Measurements from ENCODE around the gene MAEA.
"Not testable (repeated sequence)": the region's sequence is repeated elsewhere in the genome, so short reads cannot be mapped to it uniquely, and the experiment has no call there.

The MAEA gene

DNA sequence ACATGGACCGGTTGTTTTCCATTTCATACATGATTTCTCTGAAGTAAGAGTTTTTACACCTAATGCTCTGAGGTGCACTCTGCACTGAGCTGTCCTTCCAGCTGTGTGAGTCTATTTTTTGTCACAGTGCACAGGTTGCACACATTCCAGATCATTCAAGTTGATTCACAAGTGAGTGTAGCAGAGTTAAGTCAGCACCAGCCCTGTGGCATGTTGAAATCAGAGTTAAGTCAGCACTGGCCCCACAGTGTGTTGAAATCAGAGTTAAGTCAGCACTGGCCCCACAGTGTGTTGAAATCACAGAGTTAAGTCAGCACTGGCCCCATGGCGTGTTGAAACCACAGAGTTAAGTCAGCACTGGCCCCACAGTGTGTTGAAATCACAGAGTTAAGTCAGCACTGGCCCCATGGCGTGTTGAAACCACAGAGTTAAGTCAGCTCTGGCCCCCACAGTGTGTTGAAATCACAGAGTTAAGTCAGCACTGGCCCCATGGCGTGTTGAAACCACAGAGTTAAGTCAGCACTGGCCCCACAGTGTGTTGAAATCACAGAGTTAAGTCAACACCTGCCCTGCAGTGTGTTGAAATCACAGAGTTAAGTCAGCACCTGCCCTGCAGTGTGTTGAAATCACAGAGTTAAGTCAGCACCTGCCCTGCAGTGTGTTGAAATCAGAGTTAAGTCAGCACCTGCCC is 45.6 kb downstream of the MAEA start:
- not testable (repeated sequence) for DNase-seq, ATAC-seq

DNA sequence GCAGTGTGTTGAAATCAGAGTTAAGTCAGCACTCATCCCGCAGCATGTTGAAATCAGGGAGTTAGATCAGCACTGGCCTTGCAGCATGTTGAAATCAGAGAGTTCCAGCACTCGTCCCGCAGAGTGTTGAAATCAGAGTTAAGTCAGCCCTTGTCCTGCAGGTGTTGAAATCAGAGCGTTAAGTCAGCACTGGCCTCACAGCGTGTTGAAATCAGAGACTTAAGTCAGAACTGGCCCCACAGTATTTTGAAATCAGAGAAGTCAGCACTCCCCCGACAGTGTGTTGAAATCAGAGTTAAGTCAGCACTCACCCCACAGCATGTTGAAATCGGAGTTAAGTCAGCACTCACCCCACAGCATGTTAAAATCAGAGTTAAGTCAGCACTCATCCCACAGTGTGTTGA is 46.4 kb downstream of the MAEA start:
- DNase-seq: no peak
- no peak for ATAC-seq

DNA sequence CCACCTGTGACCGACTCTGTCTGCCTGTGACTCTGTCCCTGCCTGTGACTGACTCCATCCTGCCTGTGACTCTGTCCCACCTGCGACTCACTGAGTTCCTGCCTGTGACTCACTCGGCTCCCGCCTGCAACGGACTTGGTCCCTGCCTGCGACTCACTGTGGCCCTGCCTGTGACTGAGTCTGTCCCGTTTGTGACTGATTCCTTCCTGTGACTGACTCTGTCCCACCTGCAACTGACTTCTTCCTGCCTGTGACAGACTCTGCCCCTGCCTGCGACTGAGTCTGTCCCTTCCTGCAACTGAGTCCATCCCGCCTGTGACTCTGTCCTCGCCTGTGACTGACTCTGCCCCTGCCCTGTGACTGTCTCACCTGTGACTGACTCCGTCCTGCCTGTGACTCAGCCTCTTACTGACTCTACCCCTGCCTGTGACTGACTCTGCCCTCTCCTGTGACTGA is 47.7 kb downstream of the MAEA start:
- DNase-seq: peak; percentile 67
- ATAC-seq: peak; percentile 94

GRCh38 chr4:1337951-1338751 is 48.5 kb downstream of the MAEA start:
- no peak for DNase-seq
- ATAC-seq: no peak

- no peak for DNase-seq
- ATAC-seq: no peak
Observed at GRCh38 chr4:1338752-1339414, 49.2 kb downstream of the MAEA start.

GRCh38 chr4:1339489-1339888 is 49.8 kb downstream of the MAEA start:
- ATAC-seq (no peak), DNase-seq (no peak)

GRCh38 chr4:1340181-1340747 is 50.6 kb downstream of the MAEA start:
- DNase-seq (no peak), ATAC-seq (no peak)

DNA sequence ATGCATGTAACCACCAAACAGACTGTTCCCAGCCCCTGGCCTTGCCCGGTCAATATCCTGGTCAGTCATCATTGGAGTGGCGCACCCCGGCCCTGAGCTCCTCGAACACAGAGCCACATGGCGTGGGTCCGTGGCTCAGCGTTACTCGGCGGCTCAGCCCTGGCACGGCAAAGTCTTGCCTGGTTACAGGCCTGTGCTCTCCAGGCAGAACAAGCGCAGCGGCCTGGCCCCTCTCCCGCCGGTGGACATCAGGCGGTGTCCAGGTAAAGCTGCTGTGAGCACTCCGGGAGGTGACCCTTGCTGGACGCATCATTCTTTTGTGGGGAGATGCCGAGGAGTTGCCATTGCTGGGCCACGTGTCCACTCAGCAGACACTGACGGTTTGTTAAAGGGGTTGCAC is 51.2 kb downstream of the MAEA start:
- DNase-seq (no peak), ATAC-seq (no peak)

GRCh38 chr4:1342003-1342402 is 52.3 kb downstream of the MAEA start:
- DNase-seq: no peak

DNA sequence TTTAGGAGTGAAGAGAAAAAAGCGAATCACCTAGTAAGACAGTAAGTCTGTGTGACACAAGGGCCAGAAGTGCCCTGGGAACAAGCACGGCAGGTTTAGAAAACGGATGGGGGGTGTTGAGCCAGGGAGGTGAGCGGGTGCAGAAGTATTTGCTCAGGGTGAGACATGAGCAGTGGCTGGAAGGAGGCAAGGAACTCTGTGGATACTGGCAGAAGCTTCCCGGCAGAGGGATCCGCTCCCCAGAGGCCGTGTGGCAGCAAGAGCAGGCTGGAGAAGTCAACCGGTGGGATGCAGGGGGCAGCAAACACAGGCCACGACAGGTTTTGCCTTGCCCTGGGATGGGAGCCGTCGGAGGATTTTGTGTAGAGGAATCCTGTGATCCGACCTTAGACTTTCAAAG is 55.0 kb downstream of the MAEA start:
- DNase-seq (no peak), ATAC-seq (no peak)

More at GRCh38 chr4:1342003-1342402, 52.3 kb downstream of the MAEA start:
- ATAC-seq: no peak

DNA sequence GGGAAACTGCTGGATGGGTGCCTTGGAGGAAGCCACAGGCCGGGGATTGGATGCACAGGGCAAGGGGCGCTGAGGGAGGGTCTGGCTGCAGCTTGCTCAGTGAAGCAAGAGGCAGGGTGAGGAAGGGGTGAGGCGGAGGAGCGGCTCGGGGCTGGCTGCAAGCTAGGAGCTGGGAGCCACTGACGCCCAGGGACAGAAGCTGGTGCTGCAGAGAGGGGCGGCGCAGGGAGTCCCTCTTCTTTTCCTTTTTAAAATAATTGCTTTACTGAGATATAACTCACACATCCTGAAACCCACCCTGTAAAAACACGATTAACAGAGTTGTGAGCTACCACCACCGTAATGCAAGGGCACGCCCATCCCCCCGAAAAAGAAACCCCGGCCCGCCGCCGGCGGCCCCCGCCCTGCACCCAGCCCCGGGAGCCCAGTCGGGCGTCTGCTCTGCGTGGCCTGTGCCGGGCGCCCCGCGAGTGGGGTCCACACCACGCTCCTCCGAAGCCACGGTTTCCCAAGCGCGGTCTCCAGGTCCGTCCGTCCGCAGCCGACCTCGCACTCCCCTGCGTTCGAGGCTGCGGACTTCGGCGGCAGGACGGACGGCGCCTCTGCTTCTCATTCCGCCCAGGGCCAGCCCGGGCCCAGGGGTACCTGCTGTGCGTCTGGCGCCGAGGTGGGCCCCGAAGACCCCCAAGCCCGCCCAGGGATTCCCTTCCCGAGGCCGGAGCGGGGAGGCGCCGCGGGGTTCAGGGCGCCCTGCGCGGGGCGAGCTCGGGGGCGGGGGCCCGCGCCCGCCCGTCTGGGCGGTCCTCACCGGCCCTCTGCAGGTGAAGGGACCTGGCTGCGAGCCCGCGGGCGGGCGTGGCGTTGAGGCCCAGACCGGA is 56.5 kb downstream of the MAEA start:
- DNase-seq (peak; percentile 51), ATAC-seq (peak; percentile 16)

- ATAC-seq (peak; percentile 98), DNase-seq (peak; percentile 100)
Observed at GRCh38 chr4:1346781-1347409, 57.2 kb downstream of the MAEA start, which contains the start of gene UVSSA. TSS of gene UVSSA (plus strand) at chr4:1347208. CDS start at chr4:1348092, 884 bp downstream.

- DNase-seq: peak; percentile 64
- peak; percentile 20 for ATAC-seq
Observed at GRCh38 chr4:1347410-1347864, 57.7 kb downstream of the MAEA start.

DNA sequence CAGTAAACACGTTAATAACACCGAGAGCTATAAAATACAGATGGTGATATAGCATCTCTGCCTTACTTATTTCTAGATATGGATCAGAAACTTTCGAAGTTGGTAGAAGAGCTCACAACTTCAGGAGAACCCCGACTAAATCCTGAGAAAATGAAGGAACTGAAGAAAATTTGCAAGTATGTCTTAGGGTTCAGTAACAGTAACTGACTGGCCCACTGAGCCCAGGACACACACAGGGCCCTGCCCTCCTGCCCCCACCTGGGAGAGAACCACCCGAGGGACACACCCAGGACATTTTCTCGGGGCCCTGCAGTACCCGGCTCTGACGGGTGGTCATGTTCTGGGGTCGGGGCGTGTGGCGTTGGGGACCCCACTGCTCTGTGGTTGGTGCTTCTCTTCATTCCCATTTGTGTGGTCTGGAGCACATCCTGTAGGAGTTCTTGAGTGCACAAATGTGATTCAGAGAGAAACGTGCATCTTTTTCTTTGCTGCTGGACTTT is 58.4 kb downstream of the MAEA start:
- no peak for DNase-seq
- ATAC-seq: no peak

DNA sequence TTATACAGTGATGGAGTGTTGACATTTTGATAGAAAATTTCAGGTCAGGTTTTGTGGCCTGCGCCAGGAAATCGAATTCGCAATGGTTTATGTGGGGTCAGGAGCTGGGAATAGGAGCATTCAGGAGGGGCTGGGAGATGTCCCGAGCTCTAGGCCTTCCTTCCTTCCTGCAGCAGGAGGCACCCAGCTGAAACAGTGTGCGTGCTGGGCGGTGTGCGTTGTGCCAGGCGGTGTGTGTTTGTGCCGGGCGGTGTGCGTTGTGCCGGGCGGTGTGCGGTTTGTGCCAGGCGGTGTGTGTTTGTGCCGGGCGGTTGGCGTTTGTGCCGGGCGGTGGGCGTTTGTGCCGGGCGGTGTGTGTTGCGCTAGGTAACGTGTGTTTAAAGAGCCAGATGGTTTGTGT is 59.1 kb downstream of the MAEA start:
- DNase-seq: no peak

DNA sequence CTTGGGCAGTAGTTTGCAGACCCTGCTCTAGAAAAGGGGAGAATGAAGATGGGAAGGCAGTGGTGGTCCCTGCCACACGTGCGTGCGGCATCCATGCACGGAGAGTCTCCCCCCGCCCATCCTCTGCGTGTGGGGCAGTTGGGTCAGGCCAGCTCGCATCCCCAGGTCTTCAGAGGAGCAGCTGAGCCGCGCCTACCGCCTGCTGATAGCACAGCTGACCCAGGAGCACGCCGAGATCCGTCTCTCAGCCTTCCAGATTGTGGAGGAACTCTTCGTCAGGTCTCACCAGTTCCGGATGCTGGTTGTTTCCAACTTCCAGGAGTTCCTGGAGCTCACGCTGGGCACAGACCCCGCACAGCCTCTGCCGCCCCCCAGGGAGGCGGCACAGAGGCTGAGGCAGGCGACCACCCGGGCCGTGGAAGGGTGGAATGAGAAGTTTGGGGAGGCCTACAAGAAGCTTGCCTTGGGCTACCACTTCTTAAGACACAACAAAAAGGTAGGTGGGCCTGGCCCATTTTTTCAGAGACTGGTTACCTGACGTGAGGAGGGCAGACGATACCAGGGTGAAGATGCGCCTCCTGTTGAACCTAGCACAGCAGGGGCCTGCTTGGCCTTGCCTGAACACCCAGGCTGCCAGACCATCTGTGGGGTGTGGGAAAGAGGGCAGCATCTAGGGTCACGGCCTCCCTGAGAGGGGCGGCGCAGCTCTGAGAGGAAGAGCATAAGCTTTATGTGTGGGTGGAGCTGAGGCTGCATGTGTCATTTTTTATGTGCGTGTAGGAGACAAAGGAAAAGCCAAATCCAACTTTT is 59.9 kb downstream of the MAEA start:
- no peak for ATAC-seq

More for the DNA sequence above, 59.1 kb downstream of the MAEA start:
- ATAC-seq: no peak

GRCh38 chr4:1350169-1350520 is 60.5 kb downstream of the MAEA start:
- ATAC-seq: no peak
- DNase-seq: no peak

More for the DNA sequence above, 59.9 kb downstream of the MAEA start:
- no peak for DNase-seq

DNA sequence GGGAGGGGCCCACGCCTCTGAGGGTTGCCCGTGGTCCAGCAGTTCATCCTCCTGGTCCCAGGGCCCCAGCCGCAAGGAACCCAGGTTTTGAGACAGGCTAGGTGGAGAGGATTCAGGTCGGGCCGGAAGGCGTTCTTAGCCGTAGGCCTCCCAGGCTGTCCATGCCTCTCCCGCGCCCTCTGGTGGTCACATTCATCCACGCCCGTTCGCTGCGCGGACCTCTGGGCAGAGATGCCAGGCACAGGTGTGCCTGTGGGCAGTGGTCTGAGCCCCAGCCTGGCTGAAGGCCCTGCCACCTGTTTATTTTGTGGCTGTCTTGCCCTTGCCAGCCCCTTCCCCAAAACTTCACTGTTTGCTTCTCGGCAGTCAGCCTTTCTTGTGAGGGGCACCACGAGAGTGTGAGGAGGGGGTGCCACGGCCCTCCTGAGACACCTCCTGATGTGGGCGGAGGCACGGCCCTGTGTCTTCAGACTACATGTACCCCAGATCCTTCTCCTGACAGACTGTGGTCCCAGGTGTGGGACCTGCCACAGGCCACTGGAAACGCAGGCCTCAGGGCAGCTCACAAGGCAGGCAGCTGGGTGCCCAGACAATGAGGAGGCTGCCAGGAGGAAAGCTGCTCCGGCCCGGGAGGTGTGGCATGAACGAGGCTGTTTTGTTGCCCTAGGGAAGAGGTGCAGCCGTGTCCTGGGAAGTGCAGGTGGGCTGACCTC is 62.3 kb downstream of the MAEA start:
- peak; percentile 37 for ATAC-seq

DNA sequence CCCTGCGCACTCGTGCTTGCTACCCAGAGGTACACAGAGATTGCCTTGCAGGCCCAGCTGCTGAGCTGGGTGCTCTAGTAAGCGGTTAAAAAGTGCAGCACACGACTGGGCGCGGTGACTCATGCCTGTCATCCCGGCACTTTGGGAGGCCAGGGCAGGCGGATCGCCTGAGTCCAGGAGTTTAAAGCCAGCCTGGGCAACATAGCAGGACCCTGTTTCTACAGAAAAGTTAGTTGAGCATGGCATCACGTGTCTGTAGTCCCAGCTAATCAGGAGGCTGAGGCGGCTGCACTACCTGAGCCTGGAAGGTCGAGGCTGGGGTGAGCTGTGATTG is 62.8 kb downstream of the MAEA start:
- ATAC-seq (no peak), DNase-seq (no peak)

More for the DNA sequence above, 62.3 kb downstream of the MAEA start:
- DNase-seq: peak; percentile 94

Data from stimulated activated naive CD8-positive, alpha-beta T cell treated with anti-CD3 and anti-CD28 coated beads, Interleukin-15, Interleukin-2, amounts not matched to agents 100 U/mL and 50 U/mL, for 24 hours (primary cell).